NCI-H524 (cell line): ENCODE results near the gene MIOX.
"Not testable (repeated sequence)": the region's sequence is repeated elsewhere in the genome, so short reads cannot be mapped to it uniquely, and the experiment has no call there.

ENCODE experiments used
- DNase-seq, 2 experiments: peaks; one replicate each; lab custom pipeline; 2025; lab: John Stamatoyannopoulos, UW

The MIOX gene

GRCh38 chr22:50517495-50518260 is 31.0 kb downstream of the MIOX start:
- DNase-seq = no peak

- DNase-seq = no peak
Measured at GRCh38 chr22:50518606-50519005, 31.9 kb downstream of the MIOX start.

- DNase-seq = no peak
Measured at GRCh38 chr22:50519151-50519550, 32.5 kb downstream of the MIOX start.

GRCh38 chr22:50520184-50520583 is 33.5 kb downstream of the MIOX start:
- DNase-seq = not testable (repeated sequence)

- no peak for DNase-seq
Measured at GRCh38 chr22:50520826-50521453, 34.3 kb downstream of the MIOX start.

GRCh38 chr22:50521710-50522109 is 35.1 kb downstream of the MIOX start:
- no peak for DNase-seq

GRCh38 chr22:50522208-50522805 is 35.6 kb downstream of the MIOX start:
- no peak for DNase-seq

- no peak for DNase-seq
Measured at GRCh38 chr22:50522806-50523438, 36.3 kb downstream of the MIOX start.

GRCh38 chr22:50523458-50523805 is 36.8 kb downstream of the MIOX start:
- no peak for DNase-seq

- peak in 1 of 2 experiments; percentile 32 for DNase-seq
Measured at GRCh38 chr22:50523806-50524675, 37.4 kb downstream of the MIOX start.

GRCh38 chr22:50524676-50525103 is 38.0 kb downstream of the MIOX start:
- DNase-seq = no peak

GRCh38 chr22:50525104-50525857 is 38.6 kb downstream of the MIOX start, which contains the start of gene SCO2:
Gene SCO2, minus strand, starts transcription at chr22:50525598. Its CDS starts 1,187 bp downstream, at chr22:50524411.
- DNase-seq = peak; percentile 91 to 98

- DNase-seq = no peak
Measured at GRCh38 chr22:50525858-50526107, 39.1 kb downstream of the MIOX start.

- DNase-seq = peak; percentile 63 to 74
Measured at GRCh38 chr22:50526108-50526833, 39.6 kb downstream of the MIOX start.

- DNase-seq = peak in 1 of 2 experiments; percentile 16
Measured at GRCh38 chr22:50526834-50527801, 40.5 kb downstream of the MIOX start.

- DNase-seq = peak in 1 of 2 experiments; percentile 33
Measured at GRCh38 chr22:50527921-50528681, 41.4 kb downstream of the MIOX start.

GRCh38 chr22:50528682-50529415 is 42.2 kb downstream of the MIOX start:
- DNase-seq = no peak

GRCh38 chr22:50529416-50529896 is 42.8 kb downstream of the MIOX start:
- DNase-seq = no peak
